ENCODE results near the gene KNSTRN. TPM values are rescaled to one million over a fixed set of nuclear protein-coding genes. Genes with fewer than 3 reads are reported as not detected.

Gene KNSTRN
- total RNA-seq, 1 donor from 2014 or later, result 26.0 TPM

DNA sequence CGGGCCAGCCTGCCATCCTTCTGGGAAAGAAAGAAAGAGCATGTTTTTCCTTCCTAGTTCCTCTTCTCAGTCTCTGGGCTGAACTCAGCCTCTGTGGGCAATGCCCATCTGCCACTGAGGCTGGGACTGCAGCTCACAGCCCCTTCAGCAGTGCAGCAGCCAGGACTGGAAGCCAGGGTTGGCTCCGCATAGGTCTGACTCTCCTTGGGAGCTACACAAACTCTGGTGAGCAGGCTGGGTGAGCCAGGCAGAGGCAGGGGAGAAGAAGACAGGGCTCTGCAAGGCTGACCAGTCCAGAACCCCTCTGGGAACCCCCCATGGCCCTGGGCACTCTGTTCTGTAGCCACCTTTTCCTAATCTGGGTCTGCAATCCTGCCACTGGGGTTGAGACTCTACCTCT lies 20.9 kb upstream of the KNSTRN start:
- H3K27me3 Mint-ChIP-seq (ENCODE audit: unreplicated experiment), result peaks cover 19% of the 10 kb centered on the region
- H3K9me3 Mint-ChIP-seq (ENCODE audit: unreplicated experiment), result no peaks in the 10 kb centered on the region
- no peaks in the 10 kb centered on the region for H3K4me1 Mint-ChIP-seq (ENCODE audit: unreplicated experiment)
- TF ChIP-seq, protein P1, sequence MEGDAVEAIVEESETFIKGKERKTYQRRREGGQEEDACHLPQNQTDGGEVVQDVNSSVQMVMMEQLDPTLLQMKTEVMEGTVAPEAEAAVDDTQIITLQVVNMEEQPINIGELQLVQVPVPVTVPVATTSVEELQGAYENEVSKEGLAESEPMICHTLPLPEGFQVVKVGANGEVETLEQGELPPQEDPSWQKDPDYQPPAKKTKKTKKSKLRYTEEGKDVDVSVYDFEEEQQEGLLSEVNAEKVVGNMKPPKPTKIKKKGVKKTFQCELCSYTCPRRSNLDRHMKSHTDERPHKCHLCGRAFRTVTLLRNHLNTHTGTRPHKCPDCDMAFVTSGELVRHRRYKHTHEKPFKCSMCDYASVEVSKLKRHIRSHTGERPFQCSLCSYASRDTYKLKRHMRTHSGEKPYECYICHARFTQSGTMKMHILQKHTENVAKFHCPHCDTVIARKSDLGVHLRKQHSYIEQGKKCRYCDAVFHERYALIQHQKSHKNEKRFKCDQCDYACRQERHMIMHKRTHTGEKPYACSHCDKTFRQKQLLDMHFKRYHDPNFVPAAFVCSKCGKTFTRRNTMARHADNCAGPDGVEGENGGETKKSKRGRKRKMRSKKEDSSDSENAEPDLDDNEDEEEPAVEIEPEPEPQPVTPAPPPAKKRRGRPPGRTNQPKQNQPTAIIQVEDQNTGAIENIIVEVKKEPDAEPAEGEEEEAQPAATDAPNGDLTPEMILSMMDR (IDR thresholded peaks at IDR 0.05; ENCODE audit: unreplicated experiment), result no peak
- H3K27ac Mint-ChIP-seq (ENCODE audit: unreplicated experiment), result no peak overlapping the region
- H3K36me3 Mint-ChIP-seq (ENCODE audit: low read depth, unreplicated experiment), result no peaks in the 10 kb centered on the region
- H3K4me3 Mint-ChIP-seq (ENCODE audit: unreplicated experiment), result no peak overlapping the region
- DNase-seq (ENCODE audit: low spot score), result no peak

- Mint-ChIP-seq H3K36me3 (ENCODE audit: low read depth, unreplicated experiment) (no peaks in the 10 kb centered on the region), H3K27ac (ENCODE audit: unreplicated experiment) (no peak overlapping the region), H3K4me1 (ENCODE audit: unreplicated experiment) (no peaks in the 10 kb centered on the region), H3K27me3 (ENCODE audit: unreplicated experiment) (peaks cover 13% of the 10 kb centered on the region), H3K4me3 (ENCODE audit: unreplicated experiment) (no peak overlapping the region), H3K9me3 (ENCODE audit: unreplicated experiment) (no peaks in the 10 kb centered on the region)
- no peak for DNase-seq (ENCODE audit: low spot score)
- TF ChIP-seq, protein P1 (IDR thresholded peaks at IDR 0.05; ENCODE audit: unreplicated experiment), result no peak
Measured at GRCh38 chr15:40363611-40364010, 18.9 kb upstream of the KNSTRN start.

DNA sequence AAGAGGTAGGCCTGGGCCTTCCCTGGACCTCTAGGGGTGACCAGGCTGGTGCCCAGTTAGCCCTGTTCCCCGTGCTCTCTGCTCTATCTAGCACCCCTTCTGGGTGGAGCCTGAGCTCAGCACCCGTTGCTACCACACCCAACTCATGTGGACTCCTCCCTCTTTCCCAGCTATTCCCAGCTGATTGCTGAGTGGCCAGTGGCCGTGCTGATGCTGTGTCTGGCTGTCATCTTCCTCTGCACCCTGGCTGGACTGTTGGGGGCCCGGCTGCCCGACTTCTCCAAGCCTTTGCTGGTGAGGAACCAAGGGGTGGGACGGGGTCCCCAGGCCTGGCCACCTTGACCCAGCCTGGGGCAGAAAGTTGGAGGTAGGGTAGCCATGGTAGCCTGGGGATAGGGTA lies 18.3 kb upstream of the KNSTRN start:
- peaks cover 3% of the 10 kb centered on the region for H3K36me3 Mint-ChIP-seq (ENCODE audit: low read depth, unreplicated experiment)
- no peak overlapping the region for H3K4me3 Mint-ChIP-seq (ENCODE audit: unreplicated experiment)
- TF ChIP-seq, protein P1 (IDR thresholded peaks at IDR 0.05; ENCODE audit: unreplicated experiment), result no peak
- H3K9me3 Mint-ChIP-seq (ENCODE audit: unreplicated experiment), result no peaks in the 10 kb centered on the region
- DNase-seq (ENCODE audit: low spot score), result no peak
- H3K4me1 Mint-ChIP-seq (ENCODE audit: unreplicated experiment), result no peaks in the 10 kb centered on the region
- no peak overlapping the region for H3K27ac Mint-ChIP-seq (ENCODE audit: unreplicated experiment)
- H3K27me3 Mint-ChIP-seq (ENCODE audit: unreplicated experiment), result peaks cover 14% of the 10 kb centered on the region

DNA sequence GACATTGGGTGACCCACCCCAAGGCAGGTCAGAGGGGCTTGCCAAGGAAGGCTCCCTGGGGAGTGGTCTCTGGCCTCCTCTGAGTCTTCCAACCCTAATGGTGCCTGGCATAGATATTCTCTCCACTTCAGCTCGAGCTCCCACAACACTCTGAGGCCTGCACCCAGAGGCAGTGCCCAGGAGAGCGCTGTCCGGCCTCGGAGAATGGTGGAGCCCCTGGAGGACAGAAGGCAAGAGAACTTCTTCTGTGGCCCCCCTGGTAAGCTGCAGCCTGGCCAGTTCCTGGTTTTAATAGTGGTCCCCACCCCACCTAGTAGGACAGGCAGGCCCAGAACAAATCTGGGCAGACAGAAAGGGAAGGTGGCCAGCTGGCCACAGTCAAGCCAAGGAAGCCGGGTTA lies 17.5 kb upstream of the KNSTRN start:
- peaks cover 12% of the 10 kb centered on the region for H3K27me3 Mint-ChIP-seq (ENCODE audit: unreplicated experiment)
- no peak overlapping the region for H3K27ac Mint-ChIP-seq (ENCODE audit: unreplicated experiment)
- no peaks in the 10 kb centered on the region for H3K4me1 Mint-ChIP-seq (ENCODE audit: unreplicated experiment)
- H3K9me3 Mint-ChIP-seq (ENCODE audit: unreplicated experiment), result no peaks in the 10 kb centered on the region
- H3K36me3 Mint-ChIP-seq (ENCODE audit: low read depth, unreplicated experiment), result peaks cover 3% of the 10 kb centered on the region
- TF ChIP-seq, protein P1 (IDR thresholded peaks at IDR 0.05; ENCODE audit: unreplicated experiment), result no peak
- no peak overlapping the region for H3K4me3 Mint-ChIP-seq (ENCODE audit: unreplicated experiment)
- no peak for DNase-seq (ENCODE audit: low spot score)

GRCh38 chr15:40365624-40366456 lies 16.7 kb upstream of the KNSTRN start:
- Mint-ChIP-seq H3K4me1 (ENCODE audit: unreplicated experiment) (peaks cover 2% of the 10 kb centered on the region), H3K4me3 (ENCODE audit: unreplicated experiment) (no peak overlapping the region), H3K9me3 (ENCODE audit: unreplicated experiment) (no peaks in the 10 kb centered on the region), H3K36me3 (ENCODE audit: low read depth, unreplicated experiment) (peaks cover 3% of the 10 kb centered on the region), H3K27ac (ENCODE audit: unreplicated experiment) (peak overlapping the region; percentile 43), H3K27me3 (ENCODE audit: unreplicated experiment) (peaks cover 11% of the 10 kb centered on the region)
- TF ChIP-seq, protein P1 (IDR thresholded peaks at IDR 0.05; ENCODE audit: unreplicated experiment), result no peak
- no peak for DNase-seq (ENCODE audit: low spot score)
